Measurements from ENCODE around the gene FOSB.
A peak's percentile ranks its signal among the peaks of the same experiment; 100 is the strongest.

FOSB gene

GRCh38 chr19:45485305-45486077, 17.7 kb downstream of the FOSB start:
- DNase-seq, result peak; percentile 86

DNA sequence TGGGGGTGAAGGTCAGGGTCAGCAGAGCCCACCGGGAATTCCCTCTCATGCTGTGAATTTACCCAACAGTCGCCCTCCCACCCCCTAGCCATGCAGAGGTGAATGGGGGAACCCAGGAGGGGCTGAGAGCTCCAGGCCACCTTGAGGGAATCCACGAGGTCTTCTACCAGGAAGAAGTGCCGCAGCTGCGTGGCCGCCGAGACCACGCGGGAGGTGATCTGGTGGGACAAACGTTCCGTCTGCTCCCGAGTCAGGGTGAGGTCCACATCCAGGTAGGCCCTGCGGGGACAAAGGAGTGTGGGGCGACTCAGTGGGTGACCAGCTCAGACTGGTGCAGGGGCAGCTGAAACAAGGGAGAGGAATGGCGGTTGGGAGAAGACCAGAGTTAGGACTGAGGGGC, 20.9 kb downstream of the FOSB start:
- no peak for DNase-seq

- no peak for DNase-seq
Measured at GRCh38 chr19:45489216-45489855, 21.5 kb downstream of the FOSB start.

- no peak for DNase-seq
Measured at GRCh38 chr19:45492137-45492626, 24.4 kb downstream of the FOSB start.

- DNase-seq, result no peak
Measured at GRCh38 chr19:45492627-45493470, 25.1 kb downstream of the FOSB start.

DNA sequence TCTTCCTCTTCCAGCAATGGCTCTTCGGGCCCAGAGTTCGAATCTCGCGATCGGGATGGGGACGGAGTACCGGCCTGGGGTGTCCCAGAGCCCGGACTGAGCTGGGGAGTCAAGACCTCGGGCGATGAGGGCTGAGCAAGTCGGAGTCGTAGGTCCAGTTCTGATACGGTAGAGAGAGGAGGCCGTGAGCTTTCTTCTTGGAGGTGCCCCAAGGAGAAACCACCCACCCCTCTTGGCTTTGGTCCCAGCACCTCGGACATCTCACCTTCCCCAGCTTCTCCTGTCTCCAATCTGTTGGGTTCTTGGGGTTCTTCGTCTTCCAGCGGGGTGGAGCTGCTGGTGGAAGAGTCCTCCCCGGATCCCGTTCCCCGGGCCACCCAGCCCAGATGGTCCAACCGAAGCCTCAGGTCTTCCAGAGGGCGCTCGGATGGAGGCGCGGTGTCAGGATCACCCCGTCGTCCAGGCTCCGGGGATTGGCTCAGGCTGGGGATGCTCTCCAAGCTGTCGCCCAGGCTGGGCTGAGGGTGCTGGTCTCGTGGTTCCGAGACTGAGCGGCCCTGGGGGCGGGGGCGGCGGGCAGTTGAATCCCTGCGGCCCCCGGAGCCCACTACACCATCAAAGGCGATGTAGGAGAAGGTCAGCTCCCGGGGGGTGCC, 26.6 kb downstream of the FOSB start:
- no peak for DNase-seq

- DNase-seq, result no peak
Measured at GRCh38 chr19:45495178-45495577, 27.4 kb downstream of the FOSB start.

GRCh38 chr19:45496349-45496953, 28.7 kb downstream of the FOSB start:
- peak; percentile 35 for DNase-seq

- DNase-seq, result no peak
Measured at GRCh38 chr19:45497791-45498190, 30.0 kb downstream of the FOSB start.

DNA sequence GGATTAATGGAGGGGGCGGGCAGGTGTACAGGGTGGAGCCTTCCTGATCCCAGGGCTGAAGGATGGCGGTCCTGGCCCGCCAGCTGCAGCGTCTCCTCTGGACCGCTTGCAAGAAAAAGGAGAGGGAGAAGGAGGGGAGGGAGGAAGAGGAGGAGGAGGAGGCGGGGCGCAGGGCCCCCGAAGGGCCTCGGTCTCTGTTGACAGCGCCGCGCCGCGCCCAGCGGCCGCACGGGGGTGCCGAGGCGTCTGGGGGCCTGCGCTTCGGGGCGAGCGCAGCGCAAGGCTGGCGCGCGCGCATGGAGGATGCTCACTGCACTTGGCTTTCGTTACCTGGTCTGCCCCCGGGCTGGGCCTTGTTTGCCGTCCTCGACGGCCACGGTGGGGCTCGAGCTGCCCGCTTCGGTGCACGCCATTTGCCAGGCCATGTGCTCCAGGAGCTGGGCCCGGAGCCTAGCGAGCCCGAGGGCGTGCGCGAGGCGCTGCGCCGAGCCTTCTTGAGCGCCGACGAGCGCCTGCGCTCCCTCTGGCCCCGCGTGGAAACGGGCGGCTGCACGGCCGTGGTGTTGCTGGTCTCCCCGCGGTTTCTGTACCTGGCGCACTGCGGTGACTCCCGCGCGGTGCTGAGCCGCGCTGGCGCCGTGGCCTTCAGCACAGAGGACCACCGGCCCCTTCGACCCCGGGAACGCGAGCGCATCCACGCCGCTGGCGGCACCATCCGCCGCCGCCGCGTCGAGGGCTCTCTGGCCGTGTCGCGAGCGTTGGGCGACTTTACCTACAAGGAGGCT, 30.8 kb downstream of the FOSB start, which contains the start of gene PPM1N:
Gene PPM1N, plus strand, starts transcription at position 33 of the 785 bp plus-strand sequence. Its CDS starts 30 bp downstream, at position 63.
- no peak for DNase-seq

DNA sequence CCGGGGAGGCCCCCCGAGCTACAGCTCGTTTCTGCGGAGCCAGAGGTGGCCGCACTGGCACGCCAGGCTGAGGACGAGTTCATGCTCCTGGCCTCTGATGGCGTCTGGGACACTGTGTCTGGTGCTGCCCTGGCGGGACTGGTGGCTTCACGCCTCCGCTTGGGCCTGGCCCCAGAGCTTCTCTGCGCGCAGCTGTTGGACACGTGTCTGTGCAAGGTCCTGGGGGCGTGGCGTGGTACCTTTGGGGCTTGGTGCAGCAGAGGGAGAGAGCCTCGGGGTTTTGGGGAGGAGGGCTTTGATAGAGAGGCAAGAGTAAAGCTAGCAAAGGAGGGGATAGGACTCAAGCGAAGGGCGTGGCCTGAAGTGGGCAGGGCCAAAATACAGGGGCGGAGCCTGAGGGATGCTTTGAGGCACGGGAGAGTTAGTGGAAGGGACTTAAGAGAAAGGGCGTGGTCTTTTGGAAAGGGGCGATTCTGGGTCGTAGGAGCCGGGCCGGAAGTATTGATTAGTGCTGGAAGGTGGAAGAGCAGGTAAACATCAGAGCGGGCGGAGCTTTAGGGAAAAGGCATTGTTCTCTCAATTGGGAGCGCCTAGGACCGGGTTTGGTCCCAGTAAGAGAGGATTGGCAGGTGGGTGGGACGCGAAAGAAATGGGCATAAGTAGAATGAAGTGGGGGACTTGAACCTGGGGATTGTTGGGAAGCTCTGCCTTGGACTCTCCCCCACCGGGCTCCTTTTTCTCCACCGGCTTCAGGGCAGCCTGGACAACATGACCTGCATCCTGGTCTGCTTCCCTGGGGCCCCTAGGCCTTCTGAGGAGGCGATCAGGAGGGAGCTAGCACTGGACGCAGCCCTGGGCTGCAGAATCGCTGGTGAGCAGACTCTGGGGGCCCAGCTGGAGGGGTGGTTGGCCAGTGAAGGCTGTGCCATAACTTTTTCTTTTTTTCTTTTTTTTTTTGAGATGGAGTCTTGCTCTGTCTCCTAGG, 31.7 kb downstream of the FOSB start:
- DNase-seq, result peak; percentile 5

- DNase-seq, result no peak
Measured at GRCh38 chr19:45500918-45501729, 33.3 kb downstream of the FOSB start.

DNA sequence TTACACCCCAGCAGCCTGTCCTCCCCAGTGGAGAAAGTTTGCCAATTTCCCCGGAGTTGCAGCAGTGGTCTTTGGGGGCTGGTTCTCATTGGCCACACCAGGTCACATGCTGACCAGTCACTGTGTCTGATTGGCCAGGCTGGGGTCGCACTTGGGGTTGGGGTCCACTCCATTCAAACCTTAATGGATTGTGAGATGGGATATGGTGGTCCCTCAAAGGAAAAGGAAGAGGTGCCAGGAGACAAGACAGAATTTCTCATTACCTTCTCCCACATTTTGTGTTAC, 33.9 kb downstream of the FOSB start:
- no peak for DNase-seq

- DNase-seq, result no peak
Measured at GRCh38 chr19:45502111-45502510, 34.3 kb downstream of the FOSB start.

GRCh38 chr19:45503909-45504308, 36.1 kb downstream of the FOSB start:
- no peak for DNase-seq

DNA sequence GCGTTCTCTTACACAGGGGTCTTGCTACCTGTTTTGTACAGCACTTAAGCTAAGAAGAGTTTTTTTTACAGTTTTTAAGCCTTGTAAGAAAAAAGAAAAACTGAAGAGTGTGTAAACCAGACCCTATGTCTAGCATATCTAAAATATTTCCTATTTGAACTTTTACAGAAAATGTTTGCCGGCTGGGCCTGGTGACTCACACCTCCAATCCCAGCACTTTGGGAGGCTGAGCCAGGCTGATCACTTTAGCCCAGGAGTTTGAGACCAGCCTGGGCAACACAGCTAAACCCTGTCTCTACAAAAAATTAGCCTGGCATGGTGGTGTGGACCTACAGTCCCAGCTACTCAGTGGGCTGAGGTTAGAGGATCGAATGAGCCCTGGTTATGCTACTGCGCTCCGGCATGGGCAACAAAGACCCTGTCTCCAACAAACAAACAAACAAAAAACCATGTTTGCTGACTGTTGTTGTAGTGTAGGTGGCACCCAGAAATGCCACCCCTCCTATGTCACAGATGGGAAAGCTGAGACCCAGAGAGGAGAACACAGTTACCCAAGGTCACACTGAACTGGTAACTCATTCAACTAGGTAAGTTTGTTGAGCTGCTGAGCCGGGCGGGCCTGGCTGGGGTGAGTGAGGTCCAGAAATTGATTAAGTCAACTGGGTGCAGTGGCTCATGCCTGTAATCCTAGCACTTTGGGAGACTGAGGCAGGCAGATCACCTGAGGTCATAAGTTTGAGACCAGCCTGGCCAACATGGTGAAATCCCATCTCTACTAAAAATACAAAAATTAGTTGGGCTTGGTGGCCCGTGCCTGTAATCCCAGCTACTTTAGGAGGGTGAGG, 37.6 kb downstream of the FOSB start:
- no peak for DNase-seq

GRCh38 chr19:45505996-45506245, 38.1 kb downstream of the FOSB start:
- DNase-seq, result no peak

DNA sequence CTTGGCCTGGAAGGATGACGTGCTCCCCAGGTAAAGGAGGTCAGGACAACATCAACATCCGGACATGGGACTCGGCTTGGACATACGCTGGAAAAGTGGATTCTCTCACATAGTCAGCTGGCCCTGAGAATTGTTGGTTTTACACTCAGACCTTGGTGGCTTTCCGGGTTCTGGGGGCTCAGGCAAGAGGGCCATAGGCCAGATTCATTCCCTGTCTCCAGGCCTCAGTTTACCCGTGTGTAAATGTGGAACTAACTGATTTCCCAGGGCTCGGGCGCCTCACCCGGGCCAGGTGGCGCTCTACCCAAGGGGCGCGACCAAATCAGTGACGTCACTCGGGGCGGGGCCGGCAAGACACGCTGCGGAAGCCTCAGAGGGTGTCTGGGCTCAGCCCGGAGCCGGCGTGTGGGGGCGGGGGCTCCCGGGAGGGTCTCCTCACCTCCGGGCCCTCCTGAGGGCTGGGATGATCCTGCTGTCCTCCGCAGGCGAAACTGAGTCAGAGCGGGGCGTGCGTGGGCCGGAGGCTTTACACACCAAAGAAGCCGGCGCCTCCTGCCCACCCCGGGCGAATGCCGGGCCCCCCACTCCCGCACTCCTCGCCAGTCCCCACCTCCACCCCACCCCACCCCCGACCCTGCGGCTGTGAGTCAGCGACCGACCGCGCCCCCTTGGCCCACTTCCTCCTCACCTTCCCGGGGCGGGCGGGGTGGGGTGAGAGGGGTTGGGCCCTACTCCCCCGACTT, 38.6 kb downstream of the FOSB start:
- DNase-seq, result peak; percentile 85
